HG02588 (cell line): ENCODE results near the gene G2E3.

Experiments used
- ATAC-seq: cut with Tn5 transposase; IDR thresholded peaks from one replicate; pipeline ENCODE4 v1.9.1; 2021; ENCODE audit warnings: mild to moderate bottlenecking, moderate library complexity; ENCODE audit not compliant: unreplicated experiment

Gene G2E3

DNA sequence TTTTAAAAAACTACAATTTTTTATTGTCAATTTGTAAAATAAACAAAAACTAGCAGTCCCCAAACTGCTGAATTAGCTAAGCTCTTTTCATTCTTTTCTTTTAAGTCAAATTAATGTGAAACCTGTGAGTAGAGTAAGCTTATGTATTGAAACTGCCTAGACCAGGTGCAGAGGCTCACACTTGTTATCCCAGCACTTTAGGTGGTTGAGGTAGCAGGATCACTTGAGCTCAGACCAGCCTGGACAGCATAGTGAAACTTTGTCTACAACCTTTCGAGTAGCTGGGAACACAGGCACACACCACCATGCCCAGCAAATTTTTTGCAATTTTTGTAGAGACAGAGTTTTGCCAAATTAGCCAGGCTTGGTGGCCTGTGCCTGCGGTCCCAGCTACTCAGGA, 89.5 kb downstream of the G2E3 start:
- no peak for ATAC-seq

DNA sequence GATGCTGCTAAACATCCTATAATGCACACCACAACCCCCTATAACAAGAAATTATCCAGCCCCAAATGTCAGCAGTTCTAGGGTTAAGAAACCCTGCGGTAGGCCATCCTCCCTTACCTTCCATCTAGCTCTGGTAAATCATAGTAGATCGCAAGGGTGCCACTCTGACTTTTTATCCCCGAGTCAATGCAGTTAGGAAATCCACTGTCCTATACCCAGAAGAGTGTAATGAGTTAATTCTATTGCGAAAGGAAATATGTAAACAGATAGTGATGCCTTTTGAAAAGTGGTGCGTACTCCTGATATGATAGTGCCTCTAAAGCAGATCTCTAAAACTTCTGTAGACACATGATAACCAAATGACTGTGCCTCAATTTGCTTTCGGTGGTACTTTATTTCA, 93.0 kb downstream of the G2E3 start:
- ATAC-seq: no peak

DNA sequence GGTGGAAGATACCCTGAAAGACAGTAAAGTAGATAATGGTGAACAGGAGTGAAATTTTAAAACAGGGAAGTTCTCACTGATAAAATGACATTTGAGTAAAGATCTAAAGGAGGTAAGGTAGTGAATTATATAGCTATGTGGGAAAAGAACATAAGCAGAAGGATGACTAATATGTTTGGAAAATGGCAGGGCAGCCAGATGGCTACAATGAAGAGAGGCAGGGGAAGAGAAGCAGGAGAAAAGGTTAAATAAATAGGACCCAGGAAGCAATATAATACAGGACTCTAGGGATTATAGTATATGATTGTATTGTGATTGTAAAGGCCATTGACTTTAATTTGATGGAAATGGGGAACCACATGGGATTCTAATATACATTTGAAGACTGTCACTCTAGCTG, 96.2 kb downstream of the G2E3 start:
- no peak for ATAC-seq

DNA sequence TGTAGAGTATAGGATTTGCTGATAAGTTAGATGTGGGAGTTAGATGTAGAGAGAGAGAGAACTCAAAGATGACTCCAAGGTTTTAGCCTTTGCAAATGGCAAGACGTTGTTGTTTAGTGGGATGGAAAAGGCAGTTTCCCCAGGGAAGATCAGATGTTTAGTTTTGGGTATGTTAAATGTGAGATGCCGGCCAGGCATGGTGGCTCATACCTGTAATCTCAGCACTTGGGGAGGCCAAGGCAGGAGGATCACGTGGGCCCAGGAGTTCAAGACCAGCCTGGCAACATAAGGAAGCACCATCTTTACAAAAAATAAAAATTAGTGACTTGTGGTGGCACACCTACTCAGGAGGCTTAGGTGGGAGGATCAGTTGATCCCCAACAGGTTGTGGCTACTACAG, 96.7 kb downstream of the G2E3 start:
- ATAC-seq: no peak

DNA sequence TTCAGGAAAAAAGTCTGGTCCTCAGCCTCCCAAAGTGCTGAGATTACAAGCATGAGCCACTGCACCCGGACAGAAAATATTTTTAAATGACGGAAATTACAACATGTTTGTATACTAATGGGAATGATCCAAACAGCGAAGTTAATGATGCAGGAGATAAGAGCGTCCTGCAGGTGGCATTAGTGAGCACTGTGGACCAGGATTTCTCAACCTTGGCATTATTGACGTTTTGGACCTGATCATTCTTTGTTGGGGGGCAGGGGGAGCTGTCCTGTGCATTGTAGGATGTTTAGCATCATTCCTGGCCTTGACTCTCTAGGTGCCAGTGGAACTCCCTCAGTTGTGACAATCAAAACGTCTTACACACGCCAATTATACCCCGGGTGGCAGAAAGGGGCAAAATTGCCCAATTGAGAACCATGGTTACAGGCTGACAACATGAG, 97.3 kb downstream of the G2E3 start:
- no peak for ATAC-seq

DNA sequence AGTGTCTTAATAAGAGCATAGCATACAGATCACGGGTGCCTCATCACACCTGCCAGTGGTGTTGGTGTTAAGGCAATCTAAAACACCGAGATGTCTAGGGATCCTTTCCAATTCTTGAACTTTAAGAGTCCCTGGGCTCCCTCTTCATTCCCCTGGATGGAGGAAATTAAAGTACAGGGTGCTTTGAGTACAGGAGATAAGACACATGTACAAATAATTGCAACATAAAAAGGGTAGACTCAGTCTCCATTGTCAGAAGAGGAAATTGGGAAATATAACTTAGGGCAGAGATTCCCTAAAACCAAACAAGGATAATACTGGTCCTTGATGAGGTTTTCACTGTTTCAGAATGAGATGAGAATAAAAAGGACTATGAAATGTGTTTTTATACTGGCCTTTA, 98.1 kb downstream of the G2E3 start:
- no peak for ATAC-seq

DNA sequence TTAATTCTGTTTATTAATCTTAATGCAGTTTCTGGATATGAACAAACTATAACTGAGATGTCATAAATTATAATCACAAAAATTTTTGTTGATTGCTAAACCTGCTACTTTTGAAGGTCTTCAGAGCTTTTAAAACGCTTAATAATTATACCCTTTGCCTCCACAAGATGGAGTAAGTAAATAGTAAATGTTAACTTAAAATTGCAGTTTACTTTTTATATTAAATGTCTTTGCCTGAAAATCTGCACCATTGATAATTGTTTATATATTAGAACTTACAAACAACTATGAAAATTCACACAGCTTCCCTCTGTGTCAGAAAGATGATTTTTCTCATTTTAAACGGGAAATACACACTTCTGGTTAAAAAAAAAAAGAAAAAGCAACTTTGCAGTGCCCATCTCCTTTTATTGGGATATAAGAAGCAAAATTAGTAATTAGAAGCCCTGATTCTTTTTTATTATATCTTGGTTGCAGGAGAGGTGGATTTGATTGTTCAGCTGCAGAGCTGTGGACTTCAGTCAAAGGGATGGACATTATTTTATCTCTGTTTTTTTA, 98.7 kb downstream of the G2E3 start:
- no peak for ATAC-seq

DNA sequence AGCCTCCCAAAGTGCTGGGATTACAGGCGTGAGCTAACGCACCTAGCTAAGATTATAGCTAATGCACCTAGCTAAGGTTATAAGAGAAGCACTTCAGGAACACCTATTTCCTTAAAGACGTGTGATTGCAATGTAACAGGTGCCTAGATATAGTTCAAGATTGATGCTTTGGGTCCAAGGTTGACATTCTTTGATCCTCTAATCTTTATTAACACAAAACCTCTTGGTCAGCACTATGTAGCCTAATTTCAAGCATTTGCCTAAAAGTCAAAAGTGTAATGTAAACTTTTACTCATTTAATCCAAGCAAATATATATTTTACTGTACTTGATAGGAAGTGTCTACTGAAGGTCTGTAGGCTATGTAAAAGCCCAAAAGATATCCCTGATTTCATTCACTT, 99.7 kb downstream of the G2E3 start:
- ATAC-seq: no peak

DNA sequence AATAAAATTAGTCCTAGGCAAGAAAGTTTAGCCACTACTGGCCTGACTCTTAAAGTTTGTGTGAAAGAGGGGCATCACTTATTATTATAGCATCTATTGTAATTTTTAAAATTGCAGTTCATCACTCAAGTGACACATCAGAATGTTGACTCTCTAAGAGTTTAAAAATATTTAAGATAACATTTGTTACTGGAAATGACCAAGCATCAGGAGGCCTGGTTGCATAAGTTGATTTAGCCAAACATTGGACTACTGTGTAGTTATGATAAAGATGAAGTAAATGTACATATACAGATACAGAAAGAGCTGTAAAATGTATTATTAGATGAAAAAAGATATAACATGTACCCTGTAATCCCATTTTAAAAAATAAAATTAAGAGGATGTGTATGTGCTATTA, 110.6 kb downstream of the G2E3 start:
- no peak for ATAC-seq
